ENCODE results near the gene C22orf23. TPM values are rescaled to one million over a fixed set of nuclear protein-coding genes. Genes with fewer than 3 reads are reported as not detected.

C22orf23 gene
- total RNA-seq, 1 donor from 2014 or later, result 0.82 TPM

- TF ChIP-seq CTCF (IDR thresholded peaks at IDR 0.05; ENCODE audit: borderline replicate concordance), result no peak
- peak overlapping the region; percentile 79 for H3K27ac ChIP-seq (replicated peaks)
- H3K36me3 ChIP-seq, result peaks cover 34% of the 10 kb centered on the region
- H3K4me3 ChIP-seq, result no peak overlapping the region
- peaks cover 65% of the 10 kb centered on the region for H3K4me1 ChIP-seq
- H3K9me3 ChIP-seq (replicated peaks), result no peaks in the 10 kb centered on the region
- DNase-seq, result no peak
- H3K27me3 ChIP-seq (ENCODE audit: low read depth), result no peaks in the 10 kb centered on the region
- intact Hi-C loops (cut with micrococcal nuclease), result no loop called here
Measured at GRCh38 chr22:37911697-37912096, 41.7 kb downstream of the C22orf23 start.

GRCh38 chr22:37910890-37911672 is 42.3 kb downstream of the C22orf23 start:
- Histone ChIP-seq H3K4me3 (no peak overlapping the region), H3K9me3 (replicated peaks) (no peaks in the 10 kb centered on the region), H3K36me3 (peaks cover 28% of the 10 kb centered on the region), H3K27ac (replicated peaks) (peak overlapping the region; percentile 79), H3K27me3 (ENCODE audit: low read depth) (no peaks in the 10 kb centered on the region), H3K4me1 (peaks cover 68% of the 10 kb centered on the region)
- intact Hi-C loops (cut with micrococcal nuclease), result no loop called here
- TF ChIP-seq CTCF (IDR thresholded peaks at IDR 0.05; ENCODE audit: borderline replicate concordance), result no peak
- no peak for DNase-seq

GRCh38 chr22:37909766-37910165 is 43.6 kb downstream of the C22orf23 start:
- Histone ChIP-seq H3K27me3 (ENCODE audit: low read depth) (no peaks in the 10 kb centered on the region), H3K4me1 (peaks cover 79% of the 10 kb centered on the region), H3K4me3 (no peak overlapping the region), H3K9me3 (replicated peaks) (no peaks in the 10 kb centered on the region), H3K27ac (replicated peaks) (no peak overlapping the region), H3K36me3 (peaks cover 16% of the 10 kb centered on the region)
- no peak for TF ChIP-seq CTCF (IDR thresholded peaks at IDR 0.05; ENCODE audit: borderline replicate concordance)
- DNase-seq, result no peak
- intact Hi-C loops (cut with micrococcal nuclease), result no loop called here

GRCh38 chr22:37907036-37907954 is 46.1 kb downstream of the C22orf23 start:
- Histone ChIP-seq H3K27ac (replicated peaks) (peak overlapping the region; percentile 91), H3K27me3 (ENCODE audit: low read depth) (no peaks in the 10 kb centered on the region), H3K9me3 (replicated peaks) (no peaks in the 10 kb centered on the region), H3K4me3 (peak overlapping the region; percentile 82), H3K4me1 (peaks cover 57% of the 10 kb centered on the region), H3K36me3 (no peaks in the 10 kb centered on the region)
- DNase-seq, result no peak
- TF ChIP-seq CTCF (IDR thresholded peaks at IDR 0.05; ENCODE audit: borderline replicate concordance), result no peak
- intact Hi-C loops (cut with micrococcal nuclease), result no loop called here

GRCh38 chr22:37906364-37907008 is 46.9 kb downstream of the C22orf23 start:
- no peak for TF ChIP-seq CTCF (IDR thresholded peaks at IDR 0.05; ENCODE audit: borderline replicate concordance)
- Histone ChIP-seq H3K27ac (replicated peaks) (peak overlapping the region; percentile 91), H3K36me3 (no peaks in the 10 kb centered on the region), H3K9me3 (replicated peaks) (no peaks in the 10 kb centered on the region), H3K27me3 (ENCODE audit: low read depth) (no peaks in the 10 kb centered on the region), H3K4me3 (peak overlapping the region; percentile 82), H3K4me1 (peaks cover 52% of the 10 kb centered on the region)
- intact Hi-C loops (cut with micrococcal nuclease), result no loop called here
- DNase-seq, result peak; percentile 35

Data from left ventricle myocardium inferior (tissue), 1 donor.